ACC112 (cell line): ENCODE results near the gene TREH.
A peak's percentile ranks its signal among the peaks of the same experiment; 100 is the strongest.
"Not testable (repeated sequence)": the region's sequence is repeated elsewhere in the genome, so short reads cannot be mapped to it uniquely, and the experiment has no call there.

Experiments used
- H2AFZ ChIP-seq: fragments of 200-600 bp; sonication (generic); one replicate; pipeline ENCODE4 v1.6.0; 2017; ENCODE audit warnings: antibody characterized with exemption, low read length; ENCODE audit not compliant: unreplicated experiment
- H3K27ac ChIP-seq: fragments of 200-600 bp; sonication (generic); 2 replicates; pipeline ENCODE4 v1.5.1; 2014; ENCODE audit warnings: low read depth, mild to moderate bottlenecking, antibody characterized with exemption, low read length, moderate library complexity
- H3K27me3 ChIP-seq: fragments of 200-600 bp; sonication (generic); 2 replicates; pipeline ENCODE4 v1.6.1; 2014; ENCODE audit warnings: mild to moderate bottlenecking, antibody characterized with exemption, low read length, moderate library complexity, mixed read lengths; ENCODE audit not compliant: insufficient read depth
- H3K36me3 ChIP-seq: fragments of 200-600 bp; sonication (generic); 2 replicates; pipeline ENCODE4 v1.6.1; 2016; ENCODE audit warnings: mild to moderate bottlenecking, antibody characterized with exemption, low read length, moderate library complexity, mixed read lengths; ENCODE audit not compliant: insufficient read depth
- H3K4me1 ChIP-seq: fragments of 200-600 bp; sonication (generic); one replicate; pipeline ENCODE4 v1.6.1; 2016; ENCODE audit warnings: low read length, mixed read lengths; ENCODE audit not compliant: insufficient read depth, unreplicated experiment, control insufficient read depth
- H3K4me3 ChIP-seq: fragments of 200-600 bp; sonication (generic); 2 replicates; pipeline ENCODE4 v1.5.1; 2014; ENCODE audit warnings: mild to moderate bottlenecking, low read depth, low read length
- H3K79me2 ChIP-seq: fragments of 200-600 bp; sonication (generic); one replicate; pipeline ENCODE4 v1.6.0; 2016; ENCODE audit warnings: low read length; ENCODE audit not compliant: control insufficient read depth, unreplicated experiment, insufficient read depth

TREH gene

DNA sequence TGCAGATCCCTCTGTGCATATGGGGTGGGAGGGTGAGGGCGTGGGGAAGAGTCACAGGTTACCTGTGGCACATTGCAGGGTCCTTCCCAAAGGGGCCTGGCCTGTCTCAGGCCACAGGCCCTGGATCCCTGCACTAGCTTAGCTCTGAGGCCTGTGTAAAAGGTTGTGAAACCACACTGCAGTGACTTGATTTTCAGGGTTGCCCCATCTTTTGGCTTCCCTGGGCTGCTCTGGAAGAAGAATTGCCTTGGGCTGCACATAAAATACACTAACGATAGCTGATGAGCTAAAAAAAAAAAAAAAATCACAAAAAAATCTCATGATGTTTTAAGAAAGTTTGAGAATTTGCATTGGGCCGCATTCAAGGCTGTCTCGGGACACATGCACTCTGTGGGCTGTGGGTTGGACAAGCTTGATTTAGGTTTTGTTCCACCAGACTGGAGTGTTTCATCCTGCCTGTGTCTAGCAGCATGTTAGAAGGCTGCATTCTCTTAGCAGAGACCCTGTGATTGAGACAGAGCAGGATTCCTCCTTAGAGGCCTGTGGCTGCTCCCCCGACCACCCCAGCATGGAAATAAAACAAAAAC lies 35.9 kb upstream of the TREH start:
- H3K36me3 ChIP-seq = no peaks in the 10 kb centered on the region
- H3K27me3 ChIP-seq = no peaks in the 10 kb centered on the region; the same call in 1 of the 2 replicates
- no peak overlapping the region for H3K4me3 ChIP-seq
- H2AFZ ChIP-seq = peak overlapping the region; percentile 31
- H3K27ac ChIP-seq = no peak overlapping the region
- no peaks in the 10 kb centered on the region for H3K4me1 ChIP-seq
- H3K79me2 ChIP-seq = no peaks in the 10 kb centered on the region

DNA sequence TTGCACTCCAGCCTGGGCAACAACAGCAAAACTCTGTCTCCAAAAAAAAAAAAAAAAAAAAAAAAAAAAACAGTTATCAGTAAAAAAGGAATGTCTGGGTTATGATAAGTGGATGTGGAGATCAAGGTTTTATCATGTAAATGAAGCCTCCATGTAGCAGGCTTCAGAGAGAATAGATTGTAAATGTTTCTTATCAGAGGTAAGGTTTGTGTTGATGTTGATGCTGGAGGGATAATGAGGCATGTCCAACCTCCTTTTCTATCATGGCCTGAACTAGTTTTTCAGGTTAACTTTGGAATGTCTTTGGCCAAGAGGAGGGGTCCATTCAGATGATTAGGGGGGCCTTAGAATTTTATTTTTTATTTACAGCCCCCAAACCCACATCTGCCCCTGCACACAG lies 35.4 kb upstream of the TREH start:
- Histone ChIP-seq H3K4me1 (no peaks in the 10 kb centered on the region), H3K27ac (no peak overlapping the region), H2AFZ (no peak overlapping the region), H3K27me3 (no peaks in the 10 kb centered on the region; the same call in 1 of the 2 replicates), H3K79me2 (no peaks in the 10 kb centered on the region), H3K4me3 (no peak overlapping the region), H3K36me3 (no peaks in the 10 kb centered on the region)

DNA sequence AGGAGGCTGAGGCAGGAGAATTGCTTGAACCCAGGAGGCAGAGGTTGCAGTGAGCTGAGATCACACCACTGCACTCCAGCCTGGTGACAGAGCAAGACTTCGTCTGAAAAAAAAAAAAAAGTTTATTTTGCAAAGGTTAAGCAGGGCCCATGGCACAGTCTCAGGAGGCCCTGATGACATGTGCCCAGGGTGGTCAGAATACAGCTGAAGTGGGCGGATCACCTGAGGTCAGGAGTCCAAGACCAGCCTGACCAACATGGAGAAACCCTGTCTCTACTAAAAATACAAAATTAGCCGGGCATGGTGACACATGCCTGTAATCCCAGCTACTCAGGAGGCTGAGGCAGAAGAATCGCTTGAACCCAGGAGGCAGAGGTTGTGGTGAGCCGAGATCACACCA lies 35.0 kb upstream of the TREH start:
- not testable (repeated sequence) for H3K27ac ChIP-seq, H3K79me2 ChIP-seq, H3K36me3 ChIP-seq, H3K4me1 ChIP-seq, H2AFZ ChIP-seq, H3K4me3 ChIP-seq, H3K27me3 ChIP-seq

DNA sequence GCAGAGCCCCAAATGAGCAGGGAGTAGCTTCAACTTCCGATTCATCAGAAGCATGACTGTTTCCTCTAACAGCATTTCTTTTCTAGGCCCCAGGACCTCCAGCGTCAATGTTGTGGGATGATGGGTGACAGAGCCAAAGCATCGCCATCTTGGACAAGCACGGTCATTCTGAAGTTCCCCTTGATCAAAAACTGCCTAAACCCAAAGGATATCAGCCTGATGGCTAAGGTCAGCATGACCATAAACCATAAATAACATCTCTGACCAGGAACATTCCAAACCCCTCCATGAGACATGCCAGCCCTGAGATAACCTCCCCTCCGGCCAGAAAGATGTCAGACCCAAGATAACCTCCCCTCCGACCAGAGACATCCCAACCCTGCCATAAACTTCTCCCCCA lies 28.8 kb upstream of the TREH start:
- Histone ChIP-seq H3K27ac (no peak overlapping the region), H3K36me3 (no peaks in the 10 kb centered on the region), H3K4me3 (no peak overlapping the region), H2AFZ (no peak overlapping the region), H3K27me3 (peaks cover 10% of the 10 kb centered on the region), H3K79me2 (no peaks in the 10 kb centered on the region), H3K4me1 (no peaks in the 10 kb centered on the region)

DNA sequence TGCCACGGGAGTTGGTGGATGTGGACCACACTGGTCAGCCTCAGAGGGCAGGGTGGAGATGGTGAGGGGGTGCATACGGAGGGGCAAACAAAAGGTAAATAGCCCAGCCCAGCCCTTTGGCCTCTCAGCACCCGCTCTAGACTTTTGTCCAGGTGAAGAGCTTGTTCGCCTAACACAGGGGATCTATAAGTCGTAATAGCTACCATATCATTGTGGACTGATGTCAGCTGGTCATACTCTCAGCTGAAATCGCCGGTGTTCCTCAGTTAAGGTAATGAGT lies 27.0 kb upstream of the TREH start:
- no peaks in the 10 kb centered on the region for H3K4me1 ChIP-seq
- no peak overlapping the region for H3K27ac ChIP-seq
- peaks cover 10% of the 10 kb centered on the region for H3K27me3 ChIP-seq
- no peaks in the 10 kb centered on the region for H3K36me3 ChIP-seq
- H3K4me3 ChIP-seq = no peak overlapping the region
- no peaks in the 10 kb centered on the region for H3K79me2 ChIP-seq
- no peak overlapping the region for H2AFZ ChIP-seq

DNA sequence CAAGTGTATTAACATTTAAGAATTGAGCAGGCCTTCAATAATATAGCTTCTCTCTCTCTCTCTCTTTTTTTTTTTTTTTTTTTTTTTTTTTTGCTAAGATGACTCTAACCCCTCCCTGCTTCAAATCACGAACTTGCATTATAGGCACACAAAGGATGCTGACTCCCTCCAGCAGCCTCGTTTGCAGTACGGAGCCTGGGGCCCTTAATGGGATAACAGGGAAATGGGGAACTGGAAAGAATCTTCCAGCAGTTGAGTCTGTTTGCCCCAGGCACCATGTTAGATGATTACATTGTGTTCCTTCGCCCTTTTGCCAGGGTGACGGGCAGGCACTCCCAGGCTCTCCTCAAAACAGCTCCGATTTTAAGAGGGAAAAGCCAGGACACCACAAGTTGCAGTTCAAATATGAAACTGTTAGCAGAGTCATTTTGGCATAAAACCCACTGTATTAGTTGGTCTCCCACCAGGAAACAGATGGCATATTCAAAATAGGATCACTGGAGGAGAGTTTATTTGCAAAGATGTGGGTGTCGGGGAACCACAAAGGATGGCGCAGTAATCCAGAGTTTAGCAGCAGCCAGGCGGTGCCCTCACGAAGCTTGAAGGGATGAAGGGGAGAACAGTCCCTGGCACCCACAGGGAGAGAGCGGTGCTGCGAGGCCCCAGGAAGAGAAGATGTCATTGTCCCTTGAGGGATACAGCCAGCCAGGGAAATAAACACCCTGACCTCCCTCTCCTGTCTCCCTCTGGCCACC lies 26.5 kb upstream of the TREH start:
- H3K36me3 ChIP-seq = no peaks in the 10 kb centered on the region
- no peak overlapping the region for H3K4me3 ChIP-seq
- H2AFZ ChIP-seq = no peak overlapping the region
- H3K27me3 ChIP-seq = peaks cover 10% of the 10 kb centered on the region
- no peak overlapping the region for H3K27ac ChIP-seq
- no peaks in the 10 kb centered on the region for H3K79me2 ChIP-seq
- no peaks in the 10 kb centered on the region for H3K4me1 ChIP-seq

DNA sequence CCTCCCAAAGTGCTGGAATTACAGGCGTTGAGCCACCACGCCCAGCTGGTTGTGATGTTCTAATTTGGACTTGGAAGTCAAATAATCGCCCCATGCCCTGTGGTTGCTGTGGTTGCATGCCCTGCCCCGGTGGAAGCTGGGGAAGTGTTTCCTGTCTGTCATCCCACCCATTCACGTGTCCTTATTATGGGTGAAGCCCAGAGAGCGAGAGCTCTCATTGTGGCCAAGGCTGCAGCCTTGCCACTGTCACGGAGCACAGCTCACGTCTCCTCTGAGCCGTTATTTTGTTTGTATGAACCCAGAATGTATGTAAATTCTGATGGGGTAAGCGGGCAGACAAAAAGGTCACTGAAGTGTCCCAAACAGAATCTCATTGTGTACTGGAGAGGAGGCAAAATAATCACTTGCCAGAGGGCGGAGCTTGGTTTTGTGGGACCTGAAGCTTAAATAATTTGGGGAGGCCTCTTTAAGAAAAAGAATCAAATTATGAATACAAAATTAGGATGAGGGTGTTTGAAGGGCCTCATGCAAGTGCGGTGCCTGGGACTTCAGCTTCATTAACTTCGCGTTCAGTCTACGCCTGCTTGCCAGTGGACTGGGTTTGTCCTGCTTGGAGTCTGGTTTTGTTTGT lies 25.8 kb upstream of the TREH start:
- H3K4me1 ChIP-seq = no peaks in the 10 kb centered on the region
- no peaks in the 10 kb centered on the region for H3K36me3 ChIP-seq
- H2AFZ ChIP-seq = no peak overlapping the region
- no peak overlapping the region for H3K4me3 ChIP-seq
- no peaks in the 10 kb centered on the region for H3K79me2 ChIP-seq
- no peak overlapping the region for H3K27ac ChIP-seq
- H3K27me3 ChIP-seq = peaks cover 10% of the 10 kb centered on the region

DNA sequence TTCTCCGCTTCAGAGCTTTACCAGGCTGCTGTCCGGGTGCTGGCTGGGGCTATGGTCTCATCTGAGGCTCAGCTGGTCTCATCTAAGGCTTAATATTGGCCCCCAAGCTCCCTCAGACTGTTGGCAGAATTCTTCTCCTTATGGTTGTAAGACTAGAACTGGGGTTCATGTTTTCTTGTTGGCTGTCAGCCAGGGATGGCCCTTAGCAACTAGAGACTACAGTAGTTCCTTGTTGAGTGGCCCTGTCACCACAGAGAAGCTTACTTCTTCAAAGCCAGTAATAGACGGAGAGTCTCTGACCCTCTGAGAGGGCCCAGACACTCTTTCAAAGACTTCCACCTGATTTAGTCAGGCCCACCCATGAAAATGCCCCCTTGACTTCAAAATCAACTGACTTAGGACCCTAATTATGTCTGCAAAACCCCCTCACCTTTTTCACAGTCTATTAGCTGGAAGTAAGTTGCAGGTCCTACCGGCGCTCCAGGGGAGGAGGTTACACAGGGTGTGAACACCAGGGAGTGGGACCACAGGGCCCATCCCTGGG lies 24.2 kb upstream of the TREH start:
- H3K27me3 ChIP-seq = peaks cover 7% of the 10 kb centered on the region
- no peaks in the 10 kb centered on the region for H3K79me2 ChIP-seq
- no peaks in the 10 kb centered on the region for H3K36me3 ChIP-seq
- H3K4me1 ChIP-seq = no peaks in the 10 kb centered on the region
- no peak overlapping the region for H2AFZ ChIP-seq
- no peak overlapping the region for H3K27ac ChIP-seq
- no peak overlapping the region for H3K4me3 ChIP-seq

DNA sequence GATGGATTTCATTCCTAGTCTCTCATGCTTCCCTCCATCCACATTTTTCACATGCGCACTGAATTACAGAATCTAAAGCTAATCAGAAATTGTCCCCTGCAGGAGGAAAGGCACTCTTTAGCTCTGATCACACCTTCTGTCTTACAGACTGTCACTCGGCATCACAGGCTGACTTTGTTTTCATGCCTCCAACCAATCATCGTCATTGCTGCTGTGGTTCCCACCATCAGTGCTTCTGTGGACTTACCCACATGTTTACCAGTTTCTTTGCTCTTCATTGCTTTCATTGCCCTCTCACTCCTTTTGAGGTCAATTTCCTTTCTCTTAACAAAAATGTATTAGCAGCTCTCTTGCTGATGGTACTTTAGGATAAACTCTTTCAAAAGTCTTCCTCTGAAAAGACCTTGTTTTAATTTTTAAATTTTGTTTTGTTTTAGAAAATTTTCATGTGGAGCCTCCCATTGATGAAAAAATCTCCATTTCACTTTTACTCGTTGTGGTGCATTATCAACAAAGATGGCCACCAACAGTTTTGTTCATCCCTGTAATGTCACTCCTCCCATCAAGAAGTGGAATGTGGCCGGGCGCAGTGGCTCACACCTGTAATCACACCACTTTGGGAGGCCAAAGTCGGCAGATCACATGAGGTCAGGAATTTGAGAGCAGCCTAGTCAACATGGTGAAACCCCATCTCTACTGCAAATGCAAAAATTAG lies 20.2 kb upstream of the TREH start:
- H3K36me3 ChIP-seq = no peaks in the 10 kb centered on the region

DNA sequence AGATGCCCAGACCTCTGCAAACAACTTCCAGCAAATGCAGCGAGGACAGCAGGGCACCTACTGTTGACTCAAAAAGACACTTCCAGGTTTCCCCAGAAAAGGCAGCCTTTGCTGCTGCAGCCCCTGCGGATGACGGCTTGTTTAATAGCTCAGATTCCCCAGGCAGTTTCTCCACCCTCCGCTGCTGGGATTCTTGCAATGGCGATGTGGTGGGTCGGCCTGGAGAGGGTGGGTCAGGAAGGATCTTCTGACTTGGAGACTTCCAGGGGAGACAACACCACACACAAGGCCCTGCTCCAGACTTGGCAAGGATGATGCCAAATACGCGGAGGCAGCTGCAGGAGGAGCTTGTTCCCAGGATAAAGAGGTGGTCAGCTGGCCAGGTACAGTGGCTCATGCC lies 17.9 kb upstream of the TREH start:
- Histone ChIP-seq H3K27me3 (no peaks in the 10 kb centered on the region), H3K36me3 (no peaks in the 10 kb centered on the region), H3K79me2 (no peaks in the 10 kb centered on the region), H3K4me3 (no peak overlapping the region), H2AFZ (no peak overlapping the region), H3K27ac (no peak overlapping the region), H3K4me1 (peaks cover under 1% of the 10 kb centered on the region)

More for the DNA sequence above, 20.2 kb upstream of the TREH start:
- Histone ChIP-seq H3K4me3 (no peak overlapping the region), H3K27me3 (no peaks in the 10 kb centered on the region), H3K79me2 (no peaks in the 10 kb centered on the region), H3K4me1 (no peaks in the 10 kb centered on the region), H3K27ac (no peak overlapping the region), H2AFZ (no peak overlapping the region)
